CD4-positive, alpha-beta T cell treated with Interleukin-4 for 1 hour (primary cell): Measurements from ENCODE around the gene JPH2.

Experiments
- DNase-seq, 2 donors: peaks; one replicate each; pipeline ENCODE4 v3.0.0-alpha.2; 2020 to 2022

JPH2 gene

DNA sequence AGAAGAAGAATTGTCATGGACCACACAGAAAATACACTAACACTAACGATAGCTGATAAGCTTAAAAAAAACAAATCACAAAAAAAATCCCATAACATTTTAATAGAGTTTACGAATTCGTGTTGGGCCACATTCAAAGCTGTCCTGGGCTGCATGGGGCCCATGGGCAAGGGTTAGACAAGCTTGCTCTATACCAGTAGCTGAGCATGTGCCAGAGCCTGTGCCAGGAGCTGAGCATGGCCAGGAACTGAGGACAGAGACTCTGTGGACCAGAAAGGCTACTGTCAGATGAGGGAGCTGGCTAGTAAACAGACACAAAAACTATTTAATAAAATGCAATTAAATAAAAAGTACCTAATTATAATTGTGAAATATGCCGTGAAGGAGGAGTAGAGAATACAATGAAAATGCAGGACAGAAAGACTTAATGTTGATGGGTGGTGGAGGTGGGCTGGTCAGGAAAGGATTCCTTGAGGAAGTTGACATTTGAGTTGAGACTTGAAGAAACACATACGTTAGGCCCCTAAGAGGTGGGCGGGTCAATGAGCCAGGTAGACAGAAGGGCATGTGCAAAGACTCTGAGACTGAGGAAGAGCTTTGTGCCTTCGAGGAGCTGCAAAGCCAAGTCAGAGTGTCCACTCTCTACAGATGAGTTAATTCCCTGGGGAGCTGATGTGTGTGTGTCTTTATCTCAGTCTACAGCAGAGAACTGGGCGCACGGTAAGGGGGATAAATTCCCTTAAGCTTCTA is 66.1 kb downstream of the JPH2 start:
- no peak for DNase-seq

DNA sequence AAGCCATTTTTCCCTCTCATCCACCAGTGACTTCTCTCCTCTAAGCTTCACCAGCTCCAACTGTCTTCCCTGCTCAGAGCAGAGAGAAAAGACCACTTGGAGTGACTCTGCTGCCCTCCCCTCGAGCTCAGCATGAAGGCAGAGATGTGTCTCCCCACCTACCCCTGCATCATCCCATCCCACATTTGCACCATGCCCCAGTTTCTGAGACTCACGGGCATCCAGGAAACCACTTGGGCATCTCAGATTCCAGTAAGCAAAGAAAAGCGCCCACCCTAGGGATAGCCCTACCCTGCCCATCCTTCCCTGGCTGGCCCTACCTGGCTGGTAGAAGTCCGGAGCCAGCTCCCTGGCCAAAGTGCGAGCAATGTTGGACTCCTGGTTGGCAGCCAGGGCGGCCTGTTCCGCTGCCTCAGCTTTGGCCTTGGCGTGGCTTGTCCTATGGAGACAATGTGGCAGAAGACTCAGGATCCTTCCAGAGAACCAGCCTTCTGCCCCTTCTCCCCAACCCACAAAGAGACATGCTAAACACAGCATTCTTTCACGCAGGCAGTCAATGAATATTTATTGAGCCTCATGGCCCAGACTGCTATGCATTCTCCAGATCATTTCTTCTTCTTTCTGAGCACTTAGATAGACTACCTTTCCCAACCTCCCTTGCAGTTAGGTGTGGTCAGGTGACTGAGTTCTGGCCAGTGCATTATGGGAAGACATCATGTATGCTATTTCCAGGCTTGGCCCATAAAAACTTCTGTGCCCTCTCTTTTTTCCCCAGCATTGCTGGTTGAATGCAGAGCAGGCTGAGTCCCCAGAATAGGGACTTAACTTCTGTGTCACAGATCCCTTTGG is 68.6 kb downstream of the JPH2 start:
- no peak for DNase-seq

DNA sequence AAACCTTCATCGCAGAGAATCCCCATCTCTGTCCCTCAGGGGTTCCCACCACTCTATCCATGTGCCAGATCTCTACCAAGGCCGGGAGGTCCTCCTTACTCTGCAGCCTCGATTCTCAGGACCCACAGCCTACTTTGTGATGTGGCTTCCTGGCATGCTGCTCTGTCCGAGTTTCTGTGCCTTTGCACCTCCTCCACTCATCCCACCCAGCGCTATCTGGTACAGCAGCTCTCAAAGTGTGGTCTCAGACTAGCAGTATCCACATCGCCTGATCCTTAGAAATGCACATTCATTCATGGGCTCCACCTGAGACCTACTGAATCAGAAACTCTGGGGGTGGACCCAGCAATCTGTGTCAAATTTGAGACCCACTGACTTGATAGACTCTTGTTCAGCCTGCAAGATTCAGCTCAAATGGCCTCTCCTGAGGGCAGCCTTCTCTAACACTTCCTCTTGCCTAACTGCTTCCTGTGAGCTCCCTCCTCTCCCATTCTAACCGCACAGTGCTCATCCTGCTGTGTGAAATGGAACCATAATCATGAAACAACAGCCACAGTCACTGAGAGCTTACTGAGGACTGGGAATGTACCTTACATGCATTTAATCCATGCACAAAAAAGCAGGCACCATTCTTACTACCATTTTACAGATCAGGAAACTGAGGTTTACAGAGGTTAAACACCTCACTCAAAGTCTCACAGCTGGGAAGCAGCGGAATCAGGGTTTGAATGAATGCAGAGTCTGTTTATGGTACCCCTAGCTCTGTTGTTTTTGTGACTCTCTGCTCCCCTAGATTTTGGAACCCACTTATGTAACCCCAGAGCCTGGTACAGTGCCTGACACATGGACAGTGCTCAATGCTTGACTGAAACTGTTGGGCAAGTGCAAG is 69.4 kb downstream of the JPH2 start:
- DNase-seq, result no peak

DNA sequence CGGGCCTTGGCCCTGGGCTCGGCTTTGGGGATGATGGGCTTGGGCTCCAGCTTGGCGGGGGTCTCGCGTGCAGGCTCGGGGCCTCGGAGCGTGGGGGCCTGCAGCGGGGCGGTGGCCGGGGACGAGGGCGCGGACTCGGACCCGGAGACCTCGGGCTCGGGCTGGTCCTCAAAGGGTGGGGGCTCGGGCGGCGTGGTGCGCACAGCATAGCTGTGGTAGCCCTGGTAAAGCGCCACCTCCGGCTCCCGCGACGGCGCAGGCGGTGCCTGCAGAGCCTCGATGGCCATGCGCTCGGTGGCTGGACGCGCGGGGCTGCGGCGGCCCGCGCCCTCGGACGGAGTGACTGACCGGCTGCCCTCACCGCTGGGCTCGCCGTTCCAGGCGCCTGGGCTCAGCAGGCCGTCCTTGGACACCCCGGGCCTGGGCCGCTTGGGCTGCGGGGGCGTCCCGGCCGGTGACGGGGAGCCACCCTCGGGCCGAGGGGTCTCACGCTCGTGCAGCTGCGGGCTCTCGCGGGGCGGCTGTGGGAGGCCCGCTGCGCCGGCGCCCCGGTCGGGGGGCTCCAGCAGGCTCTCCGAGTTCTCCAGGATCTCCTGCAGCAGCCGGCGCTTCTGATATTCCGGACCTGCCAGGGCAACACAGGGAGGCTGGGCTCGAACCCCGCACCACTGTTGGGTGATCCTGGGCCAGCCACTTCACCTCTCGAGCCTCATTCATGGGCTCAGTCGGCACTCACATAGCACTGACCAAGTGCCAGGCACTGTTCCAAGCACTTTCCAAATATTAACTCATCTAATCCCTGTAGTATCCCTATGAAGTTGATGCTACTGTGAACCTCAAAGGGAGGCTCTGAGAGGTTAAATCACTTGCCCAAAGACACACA is 71.0 kb downstream of the JPH2 start:
- DNase-seq, result no peak

DNA sequence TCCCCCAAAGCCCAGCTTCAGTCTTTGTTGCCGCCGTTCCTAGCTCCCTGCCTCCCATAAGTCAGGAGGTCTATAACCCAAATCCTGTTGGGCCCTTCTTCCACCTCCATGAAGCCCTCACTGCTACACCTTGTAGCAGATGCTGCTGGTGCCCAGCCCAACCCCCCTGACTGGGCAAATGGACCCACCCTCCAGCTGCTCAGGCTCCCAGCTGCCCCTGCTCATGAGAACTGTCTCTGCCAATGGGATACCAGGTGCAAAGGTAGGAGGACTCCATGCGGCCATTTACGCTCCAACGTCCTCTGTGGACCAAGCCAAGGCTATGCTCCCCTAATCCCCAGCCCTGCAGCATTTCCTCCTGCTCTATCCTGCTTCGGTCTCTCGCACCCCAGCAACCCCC is 71.8 kb downstream of the JPH2 start:
- DNase-seq, result no peak

DNA sequence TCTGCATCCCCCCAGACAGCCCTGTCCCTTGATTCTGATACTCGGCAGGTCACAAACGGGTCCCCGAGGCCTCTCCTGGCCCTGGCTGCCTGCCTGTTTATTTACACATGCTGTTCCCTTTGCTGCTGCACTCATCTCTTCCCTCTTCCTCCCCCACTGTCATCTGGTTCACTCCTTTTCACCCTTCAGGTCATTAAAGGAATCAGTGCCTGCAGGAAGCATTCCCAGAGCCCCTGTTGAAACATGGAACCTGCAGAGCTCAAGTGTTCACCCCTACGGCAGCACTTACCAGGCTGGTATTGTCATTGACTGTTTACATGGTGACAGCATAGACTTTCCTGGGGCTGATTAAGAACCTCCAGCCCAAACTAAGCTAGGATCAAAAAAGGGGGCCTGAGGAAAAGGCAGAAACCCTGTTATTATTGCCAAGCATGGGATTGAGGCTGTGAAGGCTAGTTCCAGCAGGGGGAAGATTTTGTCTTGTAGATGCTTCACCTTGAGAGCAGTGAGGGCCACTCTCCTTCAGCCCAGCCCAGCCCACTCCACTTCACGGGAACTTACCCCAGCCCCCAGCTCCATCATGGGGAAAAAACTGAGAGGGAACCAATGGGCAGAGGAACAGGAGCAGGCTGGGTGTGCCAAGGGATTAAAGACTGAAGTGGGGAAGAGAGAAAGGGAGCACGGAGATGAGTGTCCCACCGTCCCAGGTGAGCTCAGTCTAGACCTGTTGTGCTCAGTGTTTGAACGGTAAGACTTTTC is 73.2 kb downstream of the JPH2 start:
- no peak for DNase-seq

DNA sequence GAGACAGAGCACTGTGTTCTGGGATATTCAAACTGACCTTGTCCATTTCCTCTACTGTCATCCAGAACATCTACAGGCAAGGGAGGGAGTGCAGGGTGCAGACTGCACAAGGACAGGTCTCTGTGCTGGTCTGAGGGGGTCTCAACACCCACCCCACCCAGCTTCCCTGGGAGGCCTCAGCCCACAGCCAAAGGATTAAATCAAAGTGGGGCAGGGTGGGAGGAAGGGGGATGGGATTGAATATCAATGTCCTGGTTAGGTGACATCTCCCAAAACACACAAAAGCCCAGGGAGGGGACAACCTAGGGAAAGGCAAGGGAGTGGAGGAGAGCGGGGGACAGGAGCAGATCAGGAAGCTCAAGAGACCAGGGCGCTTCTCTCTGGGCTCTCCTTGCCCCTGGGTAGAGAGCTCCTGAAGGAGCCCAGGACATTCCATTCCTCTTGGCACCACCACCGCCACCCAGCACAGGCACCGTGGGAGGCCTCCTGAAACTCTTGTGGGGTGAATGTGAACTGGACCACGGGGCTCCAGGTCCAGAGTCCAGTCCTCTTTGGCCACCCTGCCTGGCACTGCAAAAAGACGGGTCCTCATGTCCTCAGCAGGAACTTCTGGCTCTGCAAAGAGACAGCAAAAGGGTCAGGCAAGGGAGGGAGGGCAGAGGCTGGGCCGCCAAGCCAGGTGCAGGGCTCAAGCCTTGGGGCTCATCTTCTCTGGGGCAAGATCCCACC is 73.9 kb downstream of the JPH2 start:
- DNase-seq, result no peak

DNA sequence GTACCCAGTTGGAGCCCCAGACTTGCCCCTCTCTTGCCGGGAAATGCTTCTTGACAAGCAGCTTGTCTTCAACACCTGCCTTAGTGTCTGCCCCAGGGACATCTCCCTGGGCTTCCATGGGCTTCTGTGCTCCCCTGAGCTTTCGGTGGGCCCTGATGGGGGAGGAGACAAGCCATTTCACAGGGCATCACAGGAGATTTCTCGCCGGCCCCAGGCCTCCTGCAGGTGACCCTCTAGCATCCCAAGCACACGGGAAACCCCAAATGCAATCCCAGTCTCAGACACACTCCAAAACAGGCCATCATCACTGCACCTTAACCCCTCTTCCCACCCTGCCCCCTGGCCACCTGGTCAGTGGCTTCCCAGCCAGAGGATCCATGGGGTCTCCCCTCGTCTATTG is 74.5 kb downstream of the JPH2 start:
- no peak for DNase-seq

DNA sequence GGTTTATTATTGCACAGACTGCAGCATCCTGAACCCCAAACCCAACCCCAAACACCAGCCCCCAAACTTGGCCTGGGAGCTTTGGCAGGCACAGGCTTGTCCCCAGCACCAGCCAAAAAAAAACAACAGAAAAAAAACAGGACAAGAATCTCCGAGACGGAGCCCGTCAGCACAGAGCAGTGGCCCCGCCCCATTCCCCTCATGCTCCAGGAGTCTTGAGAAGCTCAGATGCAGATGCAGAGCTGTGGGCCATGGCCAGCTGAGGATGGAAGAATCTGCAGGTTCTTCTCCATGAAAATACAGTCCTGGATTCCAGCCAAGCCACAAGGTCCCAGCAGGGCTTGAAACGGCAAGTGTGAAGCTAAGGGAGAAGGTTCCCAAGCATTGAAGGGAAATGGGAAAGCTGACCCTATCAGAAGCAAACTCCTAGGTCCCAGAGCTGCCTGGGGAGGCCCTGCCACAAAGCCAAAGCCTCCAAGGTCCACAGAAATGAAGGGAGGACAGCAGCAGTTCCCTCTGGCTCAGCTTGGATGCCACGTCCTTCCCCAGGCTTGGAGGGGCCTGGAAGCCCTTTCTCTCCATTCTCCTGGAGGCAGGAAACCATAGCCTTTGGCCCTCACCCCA is 75.2 kb downstream of the JPH2 start:
- no peak for DNase-seq

DNA sequence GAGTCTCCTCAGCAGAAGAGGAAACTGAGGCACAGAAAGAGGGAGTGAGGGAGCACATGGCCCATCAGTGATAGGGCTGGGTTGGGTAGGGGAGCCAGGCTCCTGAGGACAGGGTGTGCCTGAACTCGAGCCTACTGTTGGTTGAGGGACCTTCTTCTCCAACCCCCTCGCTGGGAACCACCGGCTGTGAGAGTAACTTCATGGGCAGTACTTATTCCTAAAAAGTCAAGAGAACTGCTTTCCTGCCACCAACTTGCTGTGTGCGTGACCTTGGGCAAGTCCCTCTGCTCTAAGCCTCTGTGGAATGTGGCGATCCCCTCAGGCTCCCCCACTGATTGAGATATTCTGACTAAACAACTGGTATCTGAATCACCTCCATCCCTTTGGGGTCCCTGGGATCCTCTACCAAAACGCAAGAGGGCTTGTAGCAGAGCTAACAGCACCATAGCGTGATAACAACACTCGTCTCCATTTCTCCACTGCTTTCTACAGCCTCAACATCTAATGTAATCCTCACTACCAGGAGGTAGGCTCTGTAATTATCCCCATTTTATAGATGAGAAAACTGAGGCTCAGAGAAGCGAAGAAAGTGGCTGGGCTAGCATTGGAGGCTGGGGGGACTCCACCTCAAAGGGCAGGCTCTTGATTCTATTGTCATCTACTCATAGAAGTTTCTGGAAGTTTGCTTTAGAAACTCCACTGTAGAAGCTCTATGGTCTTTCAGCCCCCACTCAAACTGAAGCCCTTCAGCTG is 76.0 kb downstream of the JPH2 start:
- no peak for DNase-seq

DNA sequence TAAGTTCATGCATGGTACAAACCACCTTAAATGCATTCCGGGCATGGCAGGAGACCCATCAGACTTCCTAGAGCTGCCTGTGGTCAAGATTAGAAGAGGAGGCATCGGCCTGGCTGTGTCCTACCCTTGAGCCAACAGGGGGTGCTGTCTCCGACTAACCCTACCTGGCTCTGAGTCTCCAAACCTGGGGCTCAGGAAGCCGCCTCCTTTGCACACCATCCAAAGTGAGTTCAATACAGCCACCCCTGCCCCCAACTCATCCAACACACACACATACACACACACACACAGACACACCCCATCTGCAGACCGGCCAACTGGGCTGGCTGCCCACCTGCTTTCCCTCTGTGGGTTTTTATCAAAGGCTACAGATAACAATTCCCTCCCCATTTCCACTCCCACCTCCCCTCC is 77.0 kb downstream of the JPH2 start:
- DNase-seq, result no peak

DNA sequence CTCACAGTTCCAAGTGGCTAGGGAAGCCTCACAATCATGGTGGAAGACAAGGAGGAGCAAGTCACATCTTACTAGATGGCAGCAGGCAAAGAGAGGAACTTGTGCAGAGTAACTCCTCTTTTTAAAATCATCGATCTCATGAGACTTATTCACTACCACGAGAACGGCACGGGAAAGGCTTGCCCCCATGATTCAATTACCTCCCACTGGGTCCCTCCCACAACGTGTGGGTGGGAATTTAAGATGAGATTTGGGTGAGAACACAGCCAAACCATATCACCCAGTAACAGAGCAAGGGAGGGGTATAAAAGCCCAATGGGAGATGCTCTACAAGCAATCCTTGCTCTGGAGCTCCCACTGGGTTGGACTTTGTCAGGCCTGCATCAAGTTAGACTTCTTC is 80.4 kb downstream of the JPH2 start:
- no peak for DNase-seq

DNA sequence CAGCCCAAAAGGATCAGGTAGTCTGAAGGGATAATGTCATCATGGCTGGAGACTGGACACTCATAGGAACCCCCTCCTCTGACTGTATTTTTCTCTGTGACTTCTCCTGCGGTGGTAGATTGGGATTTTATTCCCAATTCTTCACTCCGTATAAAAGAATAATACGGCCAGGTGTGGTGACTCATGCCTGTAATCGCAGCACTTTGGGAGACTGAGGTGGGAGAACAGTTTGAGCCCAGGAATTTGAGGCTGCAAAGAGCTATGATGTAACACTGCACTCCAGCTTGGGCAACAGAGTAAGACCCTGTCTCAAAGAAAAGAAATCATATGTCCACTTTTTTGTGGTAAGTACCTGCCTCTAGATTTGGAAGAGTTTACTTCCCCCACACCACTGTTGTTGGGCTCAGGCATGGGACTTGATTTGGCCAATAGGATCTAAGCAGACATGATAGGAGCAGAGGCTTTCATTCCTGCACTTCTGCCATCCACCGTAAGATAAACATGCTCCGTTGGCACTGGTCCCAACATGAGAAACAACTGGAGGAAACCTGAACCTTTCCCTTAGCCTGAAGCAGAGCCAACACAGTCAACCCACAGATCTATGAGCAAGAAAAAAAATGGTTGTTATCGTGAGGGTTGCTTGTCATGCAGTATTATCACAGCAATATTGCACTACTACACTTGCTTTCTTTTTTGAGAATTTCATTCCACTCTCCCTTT is 82.0 kb downstream of the JPH2 start:
- no peak for DNase-seq

DNA sequence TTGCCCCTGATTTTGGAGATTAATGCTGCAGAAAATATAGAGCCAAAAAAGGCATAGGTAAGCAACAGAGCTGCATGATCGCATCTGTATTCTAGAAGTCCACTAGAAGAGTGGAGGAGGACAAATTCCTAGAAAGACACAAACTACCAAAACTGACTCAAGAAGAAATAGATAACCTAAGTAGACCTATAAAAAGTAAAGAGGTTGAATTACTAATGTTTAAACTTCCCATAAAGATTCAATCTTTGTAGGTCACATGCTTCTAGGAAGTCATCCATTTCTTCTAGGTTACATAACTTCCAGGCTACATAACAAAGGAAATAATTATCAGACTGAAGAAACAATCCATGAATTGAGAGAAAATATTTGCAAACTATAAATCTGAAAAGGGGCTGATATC is 84.4 kb downstream of the JPH2 start:
- no peak for DNase-seq

DNA sequence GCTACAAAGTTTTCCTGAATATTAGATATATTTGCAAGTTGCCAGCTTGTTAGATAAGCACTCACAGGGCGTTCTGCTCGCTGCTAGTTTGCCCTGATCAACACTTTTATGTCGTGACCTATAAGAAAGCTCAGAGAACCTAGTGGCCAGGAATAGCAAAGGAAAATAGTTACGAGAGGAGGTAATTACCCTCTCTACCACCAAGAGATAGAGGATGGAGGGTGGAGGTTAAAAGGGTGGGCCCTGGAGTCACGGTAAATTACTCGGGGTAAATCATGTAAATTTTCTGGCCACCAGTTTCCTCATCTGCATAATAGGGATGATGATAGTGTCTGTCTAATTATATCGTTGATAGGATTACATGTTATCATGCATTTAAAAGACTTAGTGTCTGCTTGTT is 87.2 kb downstream of the JPH2 start:
- no peak for DNase-seq

DNA sequence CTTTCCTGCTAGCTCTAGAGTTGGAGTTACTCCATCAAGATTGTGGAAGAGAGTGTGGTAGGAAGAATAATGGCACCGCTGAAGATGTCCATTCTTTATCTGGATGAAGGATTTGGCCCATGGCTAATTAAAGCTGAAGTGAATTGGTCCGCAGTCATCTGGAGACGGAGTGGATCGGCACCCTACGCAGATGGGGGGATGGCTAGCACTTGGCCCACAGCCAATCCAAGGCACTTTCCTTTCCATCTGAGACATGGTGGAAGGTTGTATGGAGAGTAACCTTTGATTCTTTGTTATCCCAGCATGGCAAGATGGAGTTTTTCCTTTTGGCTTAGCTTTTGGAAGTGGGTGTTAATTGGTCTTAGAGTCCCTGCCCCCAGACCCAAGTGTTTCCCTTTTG is 88.3 kb downstream of the JPH2 start:
- no peak for DNase-seq

DNA sequence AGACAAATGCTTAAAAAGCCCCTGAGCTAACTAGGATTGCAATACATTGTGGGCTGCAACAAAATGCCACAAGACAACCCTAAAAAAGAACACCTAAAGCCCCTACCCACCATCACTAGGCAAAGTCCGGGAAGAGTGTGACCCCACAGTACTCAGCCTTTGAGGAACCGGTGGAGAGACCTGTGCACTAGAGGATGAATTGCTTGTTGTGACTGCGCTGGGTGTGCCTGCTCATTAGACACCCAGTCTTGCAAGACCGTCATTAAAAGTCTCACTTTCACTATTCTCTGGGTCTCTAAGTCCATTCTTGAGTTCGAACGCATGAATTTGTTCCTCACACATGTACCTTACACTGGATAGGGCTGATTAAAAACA is 88.7 kb downstream of the JPH2 start:
- no peak for DNase-seq

DNA sequence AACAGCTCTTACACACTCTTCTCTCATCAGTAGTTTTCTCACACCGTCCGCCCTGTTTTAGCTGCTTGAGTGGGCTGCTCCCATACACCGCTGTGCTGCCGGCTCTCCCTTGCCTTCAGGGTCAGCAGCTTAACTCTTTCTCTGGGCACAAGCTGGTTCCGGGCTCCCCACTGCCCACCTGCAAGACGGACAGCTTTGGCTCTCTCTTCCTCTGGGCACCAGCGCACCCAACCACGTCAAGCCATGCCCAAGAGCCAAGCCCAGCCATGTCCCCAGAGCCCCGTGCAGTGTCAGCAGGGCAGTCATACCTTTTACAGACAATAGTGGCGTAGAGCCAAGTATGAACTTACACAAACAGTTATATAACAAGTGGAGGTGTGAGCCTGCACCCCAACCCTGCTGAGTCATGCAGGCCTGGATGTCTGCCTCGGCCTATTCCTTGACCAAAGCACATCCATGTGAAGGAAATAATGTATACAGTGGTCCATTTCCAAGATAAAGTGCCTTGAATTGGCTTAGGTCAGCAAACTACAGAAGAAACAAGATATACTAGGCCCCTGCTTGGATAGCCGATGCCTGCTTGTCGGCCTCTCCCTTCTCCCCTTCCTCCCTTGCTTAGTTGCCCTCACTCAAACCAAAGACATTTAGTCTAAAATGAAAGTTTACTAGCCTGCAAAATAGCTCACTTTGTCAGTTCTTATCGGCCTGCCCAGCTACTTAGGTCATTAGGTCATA is 89.3 kb downstream of the JPH2 start:
- DNase-seq, result no peak
